ENCODE results near the gene HIRA.
"Not testable (repeated sequence)": the region's sequence is repeated elsewhere in the genome, so short reads cannot be mapped to it uniquely, and the experiment has no call there.

HIRA gene

GRCh38 chr22:19330865-19331418 lies 100.6 kb downstream of the HIRA start:
- no peak overlapping the region for H3K4me3 ChIP-seq (ENCODE audit: control insufficient read depth, low read depth, low read length)
- no peak for DNase-seq (ENCODE audit: low read depth)
- no peak for TF ChIP-seq CTCF (IDR thresholded peaks at IDR 0.05; ENCODE audit: control insufficient read depth, insufficient read depth, low read depth, low read length, missing control alignments)

GRCh38 chr22:19330205-19330604 lies 101.3 kb downstream of the HIRA start:
- not testable (repeated sequence) for DNase-seq (ENCODE audit: low read depth); H3K4me3 ChIP-seq (ENCODE audit: control insufficient read depth, low read depth, low read length)

GRCh38 chr22:19329454-19329853 lies 102.1 kb downstream of the HIRA start:
- H3K4me3 ChIP-seq (ENCODE audit: control insufficient read depth, low read depth, low read length) = no peak overlapping the region
- no peak for TF ChIP-seq CTCF (IDR thresholded peaks at IDR 0.05; ENCODE audit: control insufficient read depth, insufficient read depth, low read depth, low read length, missing control alignments)
- no peak for DNase-seq (ENCODE audit: low read depth)

- no peak for DNase-seq (ENCODE audit: low read depth)
- TF ChIP-seq CTCF (IDR thresholded peaks at IDR 0.05; ENCODE audit: control insufficient read depth, insufficient read depth, low read depth, low read length, missing control alignments) = no peak
- no peak overlapping the region for H3K4me3 ChIP-seq (ENCODE audit: control insufficient read depth, low read depth, low read length)
Measured at GRCh38 chr22:19325296-19325948, 106.1 kb downstream of the HIRA start.

GRCh38 chr22:19323420-19323819 lies 108.1 kb downstream of the HIRA start:
- not testable (repeated sequence) for H3K4me3 ChIP-seq (ENCODE audit: control insufficient read depth, low read depth, low read length); DNase-seq (ENCODE audit: low read depth)

GRCh38 chr22:19321757-19322156 lies 109.8 kb downstream of the HIRA start:
- TF ChIP-seq CTCF (IDR thresholded peaks at IDR 0.05; ENCODE audit: control insufficient read depth, insufficient read depth, low read depth, low read length, missing control alignments) = no peak
- no peak overlapping the region for H3K4me3 ChIP-seq (ENCODE audit: control insufficient read depth, low read depth, low read length)
- no peak for DNase-seq (ENCODE audit: low read depth)

GRCh38 chr22:19320136-19320535 lies 111.4 kb downstream of the HIRA start:
- not testable (repeated sequence) for DNase-seq (ENCODE audit: low read depth); H3K4me3 ChIP-seq (ENCODE audit: control insufficient read depth, low read depth, low read length)

- DNase-seq (ENCODE audit: low read depth) = no peak
- no peak for TF ChIP-seq CTCF (IDR thresholded peaks at IDR 0.05; ENCODE audit: control insufficient read depth, insufficient read depth, low read depth, low read length, missing control alignments)
- no peak overlapping the region for H3K4me3 ChIP-seq (ENCODE audit: control insufficient read depth, low read depth, low read length)
Measured at GRCh38 chr22:19319281-19319680, 112.3 kb downstream of the HIRA start.
